Activated naive CD4-positive, alpha-beta T cell treated with anti-CD3 and anti-CD28 coated beads, Interleukin-2, amount 50 U/mL, for 16 hours (primary cell): ENCODE measurements around the gene NTRK1.

ENCODE experiments used
- DNase-seq: peaks from one replicate; pipeline ENCODE4 v3.0.0-alpha.2; 2020

NTRK1 gene

DNA sequence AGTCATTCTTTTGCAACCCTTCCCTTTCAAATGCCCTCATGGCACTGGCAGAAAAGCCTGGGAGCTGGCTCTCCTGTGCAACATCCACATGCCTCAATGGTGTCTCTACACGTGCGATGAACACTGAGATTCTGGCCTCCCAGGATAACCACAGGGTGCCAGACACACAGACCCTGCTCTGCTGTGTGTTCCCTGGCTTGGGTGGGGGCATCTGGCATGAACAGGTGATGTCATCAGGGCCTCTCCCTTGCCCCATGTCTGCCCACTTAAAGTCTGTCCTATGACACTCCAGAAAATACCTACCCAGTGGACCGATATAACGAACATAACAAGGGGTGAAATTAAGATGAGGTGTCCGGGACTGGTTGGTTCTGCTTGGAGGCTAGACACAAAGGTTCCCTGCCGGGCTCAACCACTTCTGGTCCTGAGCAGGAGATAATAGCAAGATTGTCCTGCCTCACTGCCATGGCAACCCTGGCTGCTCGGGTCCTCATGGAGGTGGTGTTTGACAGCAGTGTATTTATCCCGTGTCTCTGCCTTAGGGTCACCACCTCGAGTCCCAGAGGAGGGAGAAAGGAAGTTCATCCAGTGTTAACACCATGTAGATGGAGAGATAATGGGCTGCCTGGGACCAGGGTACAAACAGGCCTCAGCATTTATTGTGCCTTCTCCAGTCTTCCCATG lies 21.1 kb upstream of the NTRK1 start:
- no peak for DNase-seq

DNA sequence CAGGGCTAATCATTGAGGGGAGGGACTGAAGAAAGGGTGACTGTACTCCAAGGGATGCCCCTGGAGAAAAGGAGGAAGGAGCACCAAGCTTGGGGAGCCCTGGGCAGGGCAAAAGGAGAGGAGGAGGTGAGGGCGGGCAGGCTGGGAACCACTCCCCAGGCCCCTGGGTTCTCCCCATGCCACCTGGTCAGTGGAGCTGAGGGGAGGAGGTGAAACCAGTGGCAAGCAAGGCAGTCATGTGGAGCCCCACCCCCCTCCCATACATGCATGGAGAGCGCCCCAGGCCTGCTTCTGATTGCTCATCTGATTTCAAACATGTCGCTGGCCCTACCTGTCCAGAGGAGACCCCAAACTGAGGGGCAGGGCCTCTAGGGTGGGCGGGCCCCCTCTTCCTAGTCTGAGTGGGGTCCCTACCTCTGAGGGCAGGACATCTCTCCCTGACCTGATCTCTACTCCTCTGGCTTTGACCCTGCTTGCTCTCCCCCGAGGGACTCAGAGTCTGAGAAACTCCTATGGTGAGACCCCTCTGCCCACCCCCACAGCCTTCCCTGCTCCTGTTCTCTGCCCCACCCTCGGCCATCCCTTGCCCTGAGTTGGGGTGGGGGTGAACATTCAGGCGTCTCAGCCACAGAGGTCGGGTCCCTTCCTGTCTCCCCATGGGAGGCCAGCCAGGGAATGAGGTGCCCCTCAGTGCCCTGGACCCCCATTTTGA lies 20.3 kb upstream of the NTRK1 start:
- no peak for DNase-seq

DNA sequence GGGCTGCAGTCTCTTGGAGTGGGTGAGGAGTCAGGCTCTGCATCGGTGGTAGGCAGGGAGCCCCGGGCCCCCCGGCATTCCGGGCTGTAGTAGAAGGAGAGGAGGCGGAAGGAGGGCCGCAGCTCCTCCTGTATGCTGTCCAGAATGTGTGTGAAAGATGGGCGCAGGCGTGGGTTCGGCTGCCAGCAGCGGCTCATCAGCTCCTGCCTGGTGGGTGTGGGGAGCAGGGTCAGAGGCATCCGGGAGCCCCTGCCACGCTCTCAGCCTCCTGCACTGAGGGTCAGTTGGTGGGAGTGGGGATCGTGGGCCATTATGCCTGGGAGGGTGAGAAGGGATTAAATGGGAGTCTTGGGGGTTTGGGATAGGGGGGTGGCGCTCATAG lies 19.8 kb upstream of the NTRK1 start:
- no peak for DNase-seq

DNA sequence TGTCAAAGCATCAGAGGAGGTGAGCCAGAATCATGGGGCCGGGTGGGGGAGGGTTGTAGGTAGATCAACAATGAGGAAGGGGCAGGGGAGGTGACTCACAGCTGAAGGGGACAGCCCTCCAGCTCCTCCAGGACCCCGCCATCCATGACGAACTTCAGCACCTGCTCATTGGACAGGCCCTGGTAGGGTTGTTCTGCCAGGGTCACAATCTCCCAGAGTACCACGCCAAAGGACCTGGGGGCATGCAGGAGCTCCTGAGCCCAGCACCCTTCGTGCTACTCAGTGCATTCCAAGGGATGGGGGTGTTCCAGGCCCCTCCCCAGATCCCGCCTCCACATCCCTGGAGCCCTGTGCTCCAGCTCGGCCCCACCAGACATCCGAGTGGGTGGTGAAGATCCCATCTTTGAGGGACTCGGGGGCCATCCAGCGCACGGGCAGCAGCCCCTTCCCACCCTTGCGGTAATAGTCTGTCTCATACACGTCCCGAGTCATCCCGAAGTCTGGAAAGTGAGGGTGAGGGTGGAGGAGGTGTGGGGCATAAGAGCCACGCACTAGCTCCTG lies 19.3 kb upstream of the NTRK1 start:
- no peak for DNase-seq

DNA sequence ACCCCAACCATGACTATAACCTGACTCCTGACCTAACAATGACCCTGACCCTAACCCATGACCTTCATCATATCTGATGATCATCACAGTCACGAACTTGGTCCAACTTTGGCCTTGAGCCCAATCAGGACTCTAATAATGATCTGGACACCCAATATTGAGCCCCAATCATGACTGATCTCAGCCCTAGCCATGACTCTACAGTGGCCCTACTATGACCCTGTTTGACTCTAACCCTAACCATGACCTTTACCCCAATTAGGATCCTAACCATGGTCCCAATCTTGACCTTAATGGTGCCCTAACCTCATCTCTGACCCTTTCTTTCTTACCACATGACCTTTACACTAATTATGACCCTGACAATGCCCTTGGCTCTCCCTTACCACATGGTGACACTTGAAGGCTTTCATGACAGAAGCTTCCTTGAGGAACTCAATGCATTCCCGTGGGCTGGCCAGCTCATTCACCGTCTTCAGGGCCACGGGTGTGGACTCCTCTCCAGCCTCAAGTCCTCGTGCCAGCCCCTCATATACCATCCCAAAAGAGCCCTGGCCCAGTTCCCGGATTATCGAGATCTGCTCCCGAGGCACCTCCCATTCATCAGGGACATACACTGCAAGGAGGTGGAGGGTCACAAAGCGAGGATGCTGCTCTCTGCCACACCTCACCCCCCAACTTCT lies 17.9 kb upstream of the NTRK1 start:
- no peak for DNase-seq

DNA sequence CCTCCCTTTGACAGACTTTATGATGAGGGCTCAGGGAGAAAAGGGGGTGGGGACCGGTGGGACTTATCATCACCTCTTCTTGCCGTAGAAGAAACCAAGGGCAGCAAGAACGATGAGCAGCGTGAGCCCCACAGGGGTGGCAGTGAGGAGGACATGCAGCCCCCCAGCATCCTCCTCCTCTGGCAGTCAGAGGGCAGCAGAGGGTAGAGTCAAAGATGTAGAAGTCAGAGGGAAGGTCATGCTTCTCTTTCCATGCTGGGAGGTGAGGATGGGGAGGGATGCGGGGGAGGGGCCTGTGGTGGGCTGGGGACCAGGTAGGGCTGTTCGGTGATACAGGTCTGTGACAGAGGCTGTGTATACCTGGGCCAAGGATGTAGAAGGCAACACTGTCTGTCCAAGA lies 16.6 kb upstream of the NTRK1 start:
- DNase-seq, result no peak

DNA sequence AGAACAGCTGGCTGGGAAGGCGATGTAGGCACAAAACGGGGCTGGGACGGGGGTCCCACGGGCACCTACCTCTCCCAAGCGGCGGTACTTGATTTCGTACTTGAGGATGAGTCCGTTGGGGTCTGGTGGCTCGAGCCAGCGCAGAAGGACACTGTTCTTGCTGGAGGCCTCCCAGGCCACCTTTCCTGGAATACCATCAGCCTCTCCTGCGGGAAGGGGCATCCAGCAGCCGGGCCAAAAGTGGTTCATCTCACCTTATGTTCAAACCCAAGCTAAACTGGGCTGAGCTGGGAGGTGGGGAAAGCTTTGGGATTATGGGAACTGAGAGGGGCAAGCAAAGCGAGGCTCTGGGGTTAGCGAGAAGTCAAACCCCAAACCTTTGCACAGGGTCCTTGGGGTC lies 16.0 kb upstream of the NTRK1 start:
- no peak for DNase-seq

DNA sequence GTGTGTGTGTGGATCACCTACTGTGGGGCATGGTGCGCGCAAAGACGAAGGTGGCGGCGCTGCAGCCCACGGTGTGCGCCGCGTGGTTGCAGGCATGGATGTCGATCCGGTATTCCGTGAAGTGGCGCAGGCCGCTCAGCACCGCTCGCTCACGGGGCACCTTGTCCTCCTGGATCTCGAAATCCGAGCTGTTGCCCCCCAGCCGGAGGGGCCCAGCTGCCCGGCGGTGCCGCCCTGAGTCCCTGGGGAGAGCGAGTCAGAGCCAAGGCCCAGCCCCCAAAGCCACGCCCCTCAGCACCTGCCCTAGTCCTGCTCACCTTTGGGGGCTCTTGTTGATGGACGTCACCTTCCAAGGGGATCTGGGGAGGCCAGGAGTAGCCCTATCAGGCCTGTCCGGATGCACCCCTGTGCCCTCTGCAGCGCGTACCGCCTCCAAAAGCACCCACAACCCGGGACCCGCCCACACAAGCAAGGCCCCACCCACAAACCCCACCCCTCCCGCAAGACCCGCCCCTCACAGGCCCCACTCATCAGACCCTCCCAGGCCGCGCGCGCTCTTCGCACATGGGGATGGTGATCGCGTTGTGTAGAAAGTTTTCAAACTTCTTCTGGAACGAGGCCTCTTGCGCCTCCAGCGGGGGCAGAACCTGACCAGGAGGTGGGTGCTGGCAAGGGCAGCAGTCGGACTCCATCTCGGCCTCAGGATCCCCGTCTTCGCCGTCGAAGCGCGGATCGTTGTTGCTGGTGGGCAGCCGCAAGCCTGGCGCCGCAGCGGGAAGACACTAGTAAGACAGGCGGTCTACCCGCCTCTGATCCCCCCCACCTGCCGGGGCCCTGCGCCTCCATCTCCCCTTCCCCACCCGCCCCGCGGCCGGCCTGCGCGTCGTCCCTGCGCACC lies 15.4 kb upstream of the NTRK1 start:
- DNase-seq, result peak; percentile 35

DNA sequence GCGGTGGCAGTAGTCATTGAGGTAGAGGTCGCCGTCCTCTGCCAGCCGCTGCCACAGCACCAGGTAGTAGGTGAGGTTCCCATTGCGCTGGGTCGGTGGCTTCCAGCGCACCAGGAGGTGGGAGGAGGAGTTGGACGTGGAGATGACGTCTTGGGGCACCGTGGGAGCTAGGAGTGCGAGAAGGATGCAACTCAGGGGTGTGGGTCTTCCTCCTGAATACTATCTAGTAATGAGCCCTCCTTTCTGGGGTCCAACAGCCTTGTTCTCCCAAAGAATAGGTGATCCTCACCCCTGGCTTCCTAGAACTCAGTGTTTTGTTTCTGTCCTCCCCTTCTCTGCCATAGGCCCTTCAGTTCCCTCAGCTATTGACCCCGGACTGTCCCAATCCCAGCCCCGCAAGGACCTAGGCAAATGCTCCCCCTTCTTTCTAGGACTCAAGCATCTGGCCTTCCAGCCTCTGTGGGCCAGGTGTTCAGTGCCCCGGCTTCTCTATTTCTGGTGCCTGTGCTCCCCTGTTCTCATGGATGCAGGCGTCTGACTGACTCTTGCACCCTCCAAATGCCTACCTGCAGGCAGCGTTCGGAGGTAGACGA lies 14.6 kb upstream of the NTRK1 start:
- DNase-seq, result no peak

DNA sequence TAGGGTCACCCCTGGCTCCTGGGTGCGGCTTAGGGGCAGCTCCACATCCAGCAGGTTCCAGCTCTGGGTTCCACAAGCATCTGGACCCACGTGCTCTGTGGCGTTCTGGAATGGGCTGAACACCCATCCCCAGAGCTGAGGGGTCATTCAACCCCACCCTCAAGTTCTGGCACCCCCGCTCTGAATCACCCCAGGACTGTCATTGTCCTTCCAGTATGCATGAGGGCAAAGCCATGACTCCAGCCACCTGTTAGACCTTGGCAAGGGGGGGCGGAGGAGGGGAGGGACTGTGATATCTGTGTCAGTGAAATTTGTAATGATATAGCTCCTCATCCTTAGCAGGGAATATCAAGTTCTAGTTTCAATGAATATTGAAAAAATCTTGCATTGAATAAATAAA lies 14.0 kb upstream of the NTRK1 start:
- DNase-seq, result no peak

DNA sequence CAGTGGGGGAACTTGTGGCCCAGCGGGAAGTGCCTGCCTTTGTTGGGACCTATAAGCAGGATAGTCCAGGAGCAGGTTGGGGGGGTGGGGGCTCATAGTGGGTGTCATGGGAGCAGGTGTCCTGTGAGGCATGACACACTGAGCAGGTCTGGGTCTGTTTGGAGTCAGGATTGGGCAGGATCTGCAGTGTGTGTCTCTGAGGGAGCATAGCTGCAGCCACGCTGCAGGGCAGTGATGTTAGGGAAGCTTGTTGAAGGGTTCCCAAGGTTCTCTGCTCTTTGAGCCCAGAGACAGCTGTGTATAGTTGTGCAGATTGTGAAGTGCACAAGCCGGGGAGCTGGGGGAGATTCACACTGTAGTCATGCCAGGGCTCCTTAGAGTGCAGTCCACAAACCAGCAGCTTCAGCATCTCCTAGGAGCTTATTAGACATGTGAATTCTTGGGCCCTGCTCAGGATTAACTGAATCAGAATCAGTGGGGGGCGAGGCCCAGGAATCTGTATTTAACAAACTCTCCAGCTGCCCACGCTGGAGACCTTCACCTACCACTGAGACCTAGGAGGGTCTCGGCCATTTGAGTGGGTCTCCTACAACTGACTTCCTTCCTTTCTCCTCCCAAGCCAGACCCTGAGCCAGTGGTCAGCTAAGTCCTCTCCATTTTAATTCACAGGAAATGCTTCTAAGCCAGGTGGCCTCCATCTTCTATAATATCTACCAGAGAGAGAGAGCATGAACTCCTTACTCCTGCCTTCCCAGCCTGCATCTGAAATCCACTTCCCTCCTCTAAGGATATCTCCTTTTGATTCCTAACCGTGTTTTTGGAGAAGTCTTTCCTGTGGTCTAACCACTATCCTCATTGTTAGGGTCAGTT lies 12.8 kb upstream of the NTRK1 start:
- DNase-seq, result no peak

DNA sequence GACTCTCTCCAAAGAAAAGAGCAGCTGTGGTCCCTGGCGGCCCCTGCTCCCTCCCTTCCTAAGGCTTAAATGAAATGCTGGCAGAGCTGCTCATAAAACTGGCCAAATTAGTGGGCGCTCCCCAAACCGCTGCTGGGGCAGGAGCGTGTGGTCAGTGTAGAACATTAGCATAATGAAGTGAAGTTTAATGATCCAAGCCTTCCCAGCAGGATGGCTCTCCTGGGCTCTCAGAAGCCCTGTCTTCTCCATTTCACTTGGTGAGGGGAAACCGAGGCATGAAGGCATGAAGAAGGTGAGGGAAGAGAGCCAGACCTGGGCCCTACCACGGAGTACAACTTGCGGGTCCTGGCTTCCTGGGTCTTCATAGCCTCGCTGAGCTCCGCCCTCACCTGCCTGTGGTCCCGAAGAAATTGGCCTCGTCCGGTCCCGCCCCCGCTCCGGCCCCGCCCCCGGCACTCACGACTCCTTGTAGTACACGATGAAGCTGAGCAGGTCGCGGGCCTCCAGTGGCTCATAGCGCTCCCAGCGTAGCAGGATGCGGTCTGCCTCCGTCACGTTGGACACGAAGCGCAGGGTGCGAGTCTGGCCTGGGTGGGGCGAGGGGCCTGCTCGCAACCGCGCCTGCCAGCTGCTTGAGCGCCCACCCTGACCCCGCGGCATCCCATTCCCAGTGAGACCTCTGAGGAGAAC lies 12.1 kb upstream of the NTRK1 start:
- DNase-seq, result peak; percentile 48

DNA sequence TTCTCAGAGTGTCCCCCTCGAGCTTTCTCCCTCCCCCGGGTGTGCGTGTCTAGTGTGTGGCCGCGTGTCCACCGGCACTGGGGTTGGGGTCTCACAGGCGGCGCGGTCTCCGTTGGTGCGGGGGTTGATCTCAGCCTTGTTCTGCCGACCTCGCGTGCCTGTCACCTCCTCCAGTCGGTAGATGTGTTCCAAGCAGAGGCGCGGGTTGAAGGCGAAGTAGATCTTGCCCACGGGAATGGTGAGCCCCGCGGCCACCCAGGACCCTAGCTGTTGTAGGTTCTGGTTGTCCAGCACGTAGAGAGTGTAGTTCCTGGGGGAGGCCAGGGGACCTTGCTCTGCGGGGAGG lies 11.5 kb upstream of the NTRK1 start:
- no peak for DNase-seq

DNA sequence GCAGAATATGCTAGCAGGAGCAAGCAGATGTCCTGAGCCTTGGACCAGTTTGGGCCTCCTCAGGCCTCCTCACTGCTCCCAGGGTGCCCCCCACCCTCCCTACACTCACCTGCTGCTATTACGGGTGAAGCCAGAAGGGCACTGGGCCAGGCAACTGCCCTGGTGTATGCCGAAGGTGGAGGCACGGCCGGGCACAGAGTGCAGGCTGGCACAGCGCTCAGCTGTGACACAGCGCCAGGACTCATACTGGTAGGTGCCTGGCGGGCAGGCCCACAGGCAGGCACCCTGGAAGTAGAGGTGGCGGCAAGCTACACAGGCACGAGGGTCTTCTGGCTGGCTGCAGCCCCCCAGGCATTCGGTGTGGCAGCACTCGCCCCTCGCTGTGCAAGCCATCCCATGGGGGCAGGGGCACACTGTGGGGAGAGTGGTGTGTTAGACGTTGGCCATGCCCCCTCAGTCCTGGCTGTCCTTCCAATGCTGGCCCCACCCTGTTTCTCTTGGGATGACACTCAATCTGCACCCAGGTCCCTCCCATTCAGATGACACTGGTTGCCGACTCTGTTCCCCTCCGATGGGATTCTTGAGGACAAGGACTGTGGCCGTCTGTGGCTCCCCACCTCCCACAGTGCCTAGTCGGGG lies 8.8 kb upstream of the NTRK1 start:
- no peak for DNase-seq

DNA sequence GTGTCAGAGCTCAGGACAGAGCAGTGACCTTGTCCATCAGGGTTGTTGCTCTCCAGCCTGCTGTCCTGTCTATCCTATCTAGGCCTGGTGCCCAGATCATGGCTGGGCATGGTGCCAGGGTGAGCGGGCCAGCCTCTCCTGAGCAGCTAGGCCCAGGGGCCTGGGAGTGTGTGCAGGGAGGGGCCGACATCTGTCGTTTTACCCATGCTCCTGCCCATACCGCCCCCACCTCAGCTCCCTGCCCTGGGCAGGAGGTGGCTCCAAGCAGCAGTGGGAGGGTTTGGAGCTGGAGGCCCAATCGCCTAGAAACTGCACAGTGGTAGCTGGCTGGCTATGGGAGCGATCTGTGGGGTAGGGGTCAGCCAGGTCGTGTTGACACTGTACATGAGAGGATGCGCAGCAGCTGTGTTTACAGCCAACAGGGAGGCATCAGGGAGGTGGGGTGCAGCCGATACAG lies 8.2 kb upstream of the NTRK1 start:
- no peak for DNase-seq

DNA sequence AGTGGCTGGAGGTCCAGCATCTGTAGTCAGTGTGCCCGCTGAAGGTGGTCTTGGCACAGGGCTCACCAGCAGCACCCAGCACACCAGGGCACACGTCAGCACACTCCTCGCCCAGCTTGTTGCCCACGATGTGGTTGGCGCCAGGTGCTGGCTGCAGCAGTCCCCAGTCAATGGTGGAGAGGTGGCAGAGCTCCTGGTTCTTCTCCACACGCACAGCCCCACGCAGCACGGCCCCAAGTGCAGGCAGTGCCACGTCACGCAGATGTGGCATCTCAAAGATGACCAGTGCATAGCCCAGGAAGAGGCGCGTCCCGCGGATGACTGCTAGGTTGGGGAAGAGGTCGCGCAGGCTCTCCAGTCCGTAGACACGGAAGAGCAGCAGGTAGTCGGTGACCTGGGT lies 6.9 kb upstream of the NTRK1 start:
- no peak for DNase-seq

DNA sequence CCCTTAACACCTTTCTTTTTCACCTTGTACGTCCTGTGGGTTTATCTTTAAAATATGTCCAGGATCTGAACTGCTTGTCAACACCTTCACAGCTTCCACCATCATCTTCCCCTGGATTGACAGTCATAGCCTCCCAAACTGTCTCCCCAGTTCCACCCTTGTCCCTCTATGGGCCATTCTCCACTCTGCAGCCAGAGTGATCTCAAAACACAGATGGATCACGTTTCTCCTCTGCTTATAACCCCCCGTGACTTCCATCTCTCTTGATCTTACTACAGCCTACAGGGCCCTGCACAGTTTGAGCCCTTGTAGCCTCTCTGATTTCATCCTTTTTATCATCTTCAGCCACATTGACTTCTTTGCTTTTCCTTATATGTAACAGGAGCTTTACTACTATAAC lies 6.0 kb upstream of the NTRK1 start:
- no peak for DNase-seq

DNA sequence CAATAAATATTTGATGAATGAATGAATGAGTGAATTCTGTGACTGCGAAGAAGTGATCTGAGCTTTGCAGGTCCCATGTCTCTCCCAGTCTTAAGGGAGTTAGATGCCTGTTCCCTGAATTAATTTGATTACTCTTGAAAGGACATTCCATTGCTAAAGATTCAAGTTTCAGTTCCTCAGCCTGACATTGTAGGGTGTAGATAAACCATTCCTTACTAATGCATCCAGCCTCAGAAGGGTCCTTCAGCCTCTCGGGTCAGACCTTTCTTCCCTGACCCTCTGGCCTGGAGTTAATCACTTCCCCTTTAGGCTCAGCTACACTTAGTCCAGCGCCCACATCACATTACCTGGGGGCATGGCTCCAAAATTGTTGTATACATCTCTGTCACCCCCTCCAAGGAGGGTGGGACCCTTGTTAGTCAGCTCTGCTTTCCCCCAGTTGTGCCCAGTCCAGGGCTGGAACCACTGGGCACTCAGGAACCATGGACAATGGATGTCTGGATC lies 4.3 kb upstream of the NTRK1 start:
- no peak for DNase-seq

DNA sequence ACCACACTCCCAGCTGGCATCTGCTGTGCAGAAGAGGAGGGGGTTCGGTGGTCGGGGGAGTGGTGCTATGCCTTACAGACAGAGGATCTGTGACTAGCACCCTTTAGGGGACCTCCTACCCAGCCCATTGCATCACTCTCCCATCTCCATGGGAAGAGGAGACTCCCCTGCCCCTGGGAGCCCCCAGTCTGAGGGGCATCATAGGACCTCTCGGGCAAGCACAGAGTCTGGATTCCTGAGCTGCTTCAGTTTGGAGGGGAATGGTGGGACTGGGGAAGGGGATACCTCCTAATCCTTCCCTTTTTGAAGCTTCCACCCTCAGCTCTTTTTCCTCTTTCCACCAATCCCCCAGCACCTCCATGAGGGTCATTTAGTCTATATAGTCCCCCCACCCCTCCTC lies 3.1 kb upstream of the NTRK1 start:
- DNase-seq, result no peak

DNA sequence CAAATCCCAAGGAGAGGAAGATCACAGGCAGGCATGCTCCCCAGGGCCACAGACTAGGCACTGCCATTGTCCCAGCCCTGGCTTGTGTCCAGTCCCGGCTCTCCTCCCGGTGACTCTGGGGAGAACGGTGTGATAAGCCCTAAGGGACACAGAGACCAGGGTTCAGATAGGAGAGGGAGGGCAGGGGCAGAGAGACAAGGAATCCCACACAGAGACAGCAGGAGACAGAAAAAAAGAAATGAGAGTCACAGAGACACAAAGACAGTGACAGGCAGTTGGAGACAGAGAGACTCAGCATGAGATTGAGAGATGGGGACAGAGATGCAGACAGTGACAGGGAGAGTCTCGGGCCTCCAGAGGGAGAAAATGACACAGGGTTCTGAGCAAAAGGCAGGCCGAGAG lies 2.1 kb upstream of the NTRK1 start:
- no peak for DNase-seq
